GM12875 (cell line): Measurements from ENCODE around the gene RGS9.
A peak's percentile ranks its signal among the peaks of the same experiment; 100 is the strongest.

ENCODE experiments used
- H3K4me3 ChIP-seq: one replicate; pipeline ENCODE4 v1.5.1; 2011; ENCODE audit warnings: low read depth, low read length, control low read depth
- CTCF ChIP-seq: IDR thresholded peaks from 2 replicates; pipeline ENCODE4 v1.5.1; 2011; ENCODE audit warnings: low read depth, mild to moderate bottlenecking, control low read depth, inconsistent platforms, low read length, moderate library complexity, borderline replicate concordance; ENCODE audit not compliant: insufficient read depth

RGS9 gene

GRCh38 chr17:65218261-65218660, 81.1 kb downstream of the RGS9 start:
- H3K4me3 ChIP-seq: no peak overlapping the region
- no peak for TF ChIP-seq CTCF

- TF ChIP-seq CTCF: 0 out of 2 replicates have a peak, but pooled peaks have one; percentile 14
These were observed 82.0 kb downstream of the RGS9 start for GRCh38 chr17:65219124-65219523.

GRCh38 chr17:65219707-65220106, 82.5 kb downstream of the RGS9 start:
- H3K4me3 ChIP-seq: no peak overlapping the region
- TF ChIP-seq CTCF: no peak

More at GRCh38 chr17:65219124-65219523, 82.0 kb downstream of the RGS9 start:
- H3K4me3 ChIP-seq: no peak overlapping the region

- no peak for TF ChIP-seq CTCF
- no peak overlapping the region for H3K4me3 ChIP-seq
These were observed 83.6 kb downstream of the RGS9 start for GRCh38 chr17:65220732-65221131.

- no peak overlapping the region for H3K4me3 ChIP-seq
- TF ChIP-seq CTCF: no peak
These were observed 85.1 kb downstream of the RGS9 start for GRCh38 chr17:65222214-65222738.

GRCh38 chr17:65225061-65225460, 87.9 kb downstream of the RGS9 start:
- no peak overlapping the region for H3K4me3 ChIP-seq
- no peak for TF ChIP-seq CTCF

- H3K4me3 ChIP-seq: no peak overlapping the region
- TF ChIP-seq CTCF: no peak
These were observed 89.1 kb downstream of the RGS9 start for GRCh38 chr17:65226227-65226626.
